CD4-positive, alpha-beta T cell treated with Interleukin-17A for 1 hour (primary cell): ENCODE results near the gene NKTR.
"Not testable (repeated sequence)": the region's sequence is repeated elsewhere in the genome, so short reads cannot be mapped to it uniquely, and the experiment has no call there.

Source experiments
- DNase-seq: peaks from one replicate; pipeline ENCODE4 v3.0.0-alpha.2; 2020

NKTR gene

GRCh38 chr3:42597098-42597497, 3.4 kb upstream of the NKTR start:
- not testable (repeated sequence) for DNase-seq

GRCh38 chr3:42600958-42601675, 631 bp downstream of the NKTR start:
- DNase-seq = peak; percentile 60

- peak; percentile 51 for DNase-seq
Observed at GRCh38 chr3:42601896-42602581, 1.6 kb downstream of the NKTR start.

GRCh38 chr3:42602961-42603360, 2.5 kb downstream of the NKTR start:
- DNase-seq = no peak

- no peak for DNase-seq
Observed at GRCh38 chr3:42605546-42606173, 5.2 kb downstream of the NKTR start.

- no peak for DNase-seq
Observed at GRCh38 chr3:42608581-42608980, 8.1 kb downstream of the NKTR start.

GRCh38 chr3:42610976-42611375, 10.5 kb downstream of the NKTR start:
- peak; percentile 47 for DNase-seq

DNA sequence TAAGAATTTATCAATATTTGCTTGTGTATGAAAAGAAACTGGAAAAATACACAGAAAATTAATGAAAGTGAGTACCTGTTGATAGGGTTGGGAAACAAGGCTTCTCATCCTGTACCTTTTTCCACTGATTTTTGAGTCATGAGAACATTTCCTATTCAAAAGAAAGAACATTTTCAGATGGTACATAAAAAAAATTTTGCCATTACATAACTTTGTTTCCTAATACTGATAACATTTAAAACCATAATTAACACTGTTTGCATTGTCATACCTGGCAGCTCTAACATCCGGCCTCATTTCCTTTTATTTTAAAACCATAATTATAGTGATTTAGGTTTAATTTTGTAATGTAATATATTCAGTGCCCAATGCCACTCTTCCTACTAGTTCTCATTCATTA, 11.7 kb downstream of the NKTR start:
- peak; percentile 21 for DNase-seq

DNA sequence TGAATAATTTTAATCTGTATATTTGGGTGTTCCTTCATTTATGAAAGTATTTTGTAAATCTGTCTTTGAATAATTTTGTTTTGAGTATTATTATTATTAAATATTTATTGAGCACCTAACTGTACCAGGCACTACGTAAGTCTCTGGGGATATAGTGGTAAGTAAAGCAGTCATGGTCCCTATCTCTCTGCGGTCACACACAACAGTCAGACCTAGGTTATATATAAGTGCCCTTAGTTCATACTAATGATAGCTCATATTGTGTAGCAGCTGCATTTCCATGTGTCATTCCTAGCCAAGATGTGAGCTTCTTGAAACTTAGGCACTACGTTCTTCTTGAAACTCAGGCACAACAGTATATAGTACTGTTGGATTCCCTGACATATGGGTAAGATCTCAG, 12.4 kb downstream of the NKTR start:
- DNase-seq = no peak

DNA sequence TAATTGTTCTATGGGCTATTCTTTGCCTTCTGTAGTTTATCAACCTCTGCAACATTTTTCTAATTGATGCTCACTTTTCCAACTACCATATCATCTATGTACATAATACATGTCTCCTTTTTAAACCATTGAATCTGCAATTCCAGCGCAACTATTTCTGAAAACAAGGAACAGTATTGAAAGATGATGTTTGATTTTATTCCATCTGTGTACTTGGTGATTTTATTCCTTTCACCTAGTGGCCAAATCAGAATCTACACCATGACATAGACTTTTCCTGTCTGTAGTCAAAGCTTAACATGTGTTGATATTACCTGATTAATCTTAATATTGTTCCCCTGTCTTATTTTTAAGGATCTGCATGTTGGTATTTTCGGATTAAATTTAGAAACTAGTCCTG, 13.0 kb downstream of the NKTR start:
- peak; percentile 39 for DNase-seq

GRCh38 chr3:42631620-42632019, 31.1 kb downstream of the NKTR start:
- DNase-seq = no peak

GRCh38 chr3:42632146-42632545, 31.7 kb downstream of the NKTR start:
- no peak for DNase-seq

GRCh38 chr3:42633544-42633943, 33.1 kb downstream of the NKTR start:
- DNase-seq = no peak

DNA sequence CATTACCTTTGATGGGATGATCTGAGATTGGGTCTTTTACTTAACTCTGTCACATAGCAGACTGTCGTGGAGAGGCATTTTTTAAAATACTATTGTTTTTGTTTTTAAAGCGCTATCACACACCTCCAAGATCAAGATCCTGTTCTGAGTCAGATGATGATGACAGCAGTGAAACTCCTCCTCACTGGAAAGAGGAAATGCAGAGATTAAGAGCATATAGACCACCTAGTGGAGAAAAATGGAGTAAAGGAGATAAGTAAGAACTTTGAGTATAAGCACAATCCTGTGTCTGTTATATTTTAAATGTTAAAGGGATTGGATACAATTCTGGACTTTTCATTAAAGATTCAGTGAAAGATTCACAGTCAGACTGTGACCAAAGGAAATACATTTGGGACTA, 34.6 kb downstream of the NKTR start:
- peak; percentile 39 for DNase-seq

DNA sequence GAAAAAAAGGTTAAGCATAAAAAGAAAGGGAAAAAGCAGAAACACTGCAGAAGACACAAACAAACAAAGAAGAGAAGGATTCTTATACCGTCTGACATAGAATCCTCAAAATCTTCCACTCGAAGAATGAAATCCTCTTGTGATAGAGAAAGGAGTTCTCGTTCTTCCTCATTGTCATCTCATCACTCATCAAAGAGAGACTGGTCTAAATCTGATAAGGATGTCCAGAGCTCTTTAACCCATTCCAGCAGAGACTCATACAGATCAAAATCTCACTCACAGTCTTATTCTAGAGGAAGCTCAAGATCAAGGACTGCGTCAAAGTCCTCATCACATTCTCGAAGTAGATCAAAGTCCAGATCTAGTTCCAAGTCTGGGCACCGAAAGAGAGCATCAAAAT, 36.5 kb downstream of the NKTR start:
- DNase-seq = no peak

DNA sequence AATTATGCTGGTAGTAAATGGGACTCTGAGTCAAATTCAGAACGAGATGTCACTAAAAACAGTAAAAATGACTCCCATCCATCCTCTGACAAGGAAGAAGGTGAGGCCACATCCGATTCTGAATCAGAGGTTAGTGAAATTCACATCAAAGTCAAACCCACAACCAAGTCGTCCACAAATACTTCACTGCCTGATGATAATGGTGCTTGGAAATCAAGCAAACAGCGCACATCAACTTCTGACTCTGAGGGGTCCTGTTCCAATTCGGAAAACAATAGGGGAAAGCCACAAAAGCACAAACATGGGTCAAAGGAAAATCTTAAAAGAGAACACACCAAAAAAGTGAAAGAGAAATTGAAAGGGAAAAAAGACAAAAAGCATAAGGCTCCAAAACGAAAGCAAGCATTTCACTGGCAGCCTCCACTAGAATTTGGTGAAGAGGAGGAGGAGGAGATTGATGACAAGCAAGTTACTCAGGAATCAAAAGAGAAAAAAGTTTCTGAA, 37.9 kb downstream of the NKTR start:
- DNase-seq = peak; percentile 71

GRCh38 chr3:42639192-42639591, 38.7 kb downstream of the NKTR start:
- peak; percentile 26 for DNase-seq

- DNase-seq = no peak
Observed at GRCh38 chr3:42640129-42640528, 39.6 kb downstream of the NKTR start.

- DNase-seq = no peak
Observed at GRCh38 chr3:42640771-42641370, 40.4 kb downstream of the NKTR start.

- DNase-seq = no peak
Observed at GRCh38 chr3:42647821-42648459, 47.5 kb downstream of the NKTR start.

DNA sequence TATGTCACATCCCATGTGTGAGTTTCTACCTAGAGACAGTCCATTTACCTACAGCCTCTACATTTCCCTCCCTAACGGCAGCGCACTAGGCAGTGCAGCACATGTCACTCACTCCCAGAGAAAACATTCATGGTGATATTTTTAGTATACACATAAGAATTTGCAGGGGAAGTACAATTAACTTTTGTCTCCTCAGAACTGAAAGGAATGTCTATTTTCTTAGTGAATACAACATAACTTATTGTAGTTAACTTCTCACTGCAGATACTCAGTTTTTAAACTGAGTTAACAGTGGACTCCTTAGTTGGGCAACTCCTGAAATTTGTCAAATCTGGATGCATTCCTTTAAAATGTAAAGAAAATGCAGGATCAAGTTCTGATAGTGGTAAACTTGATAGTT, 48.5 kb downstream of the NKTR start:
- no peak for DNase-seq

DNA sequence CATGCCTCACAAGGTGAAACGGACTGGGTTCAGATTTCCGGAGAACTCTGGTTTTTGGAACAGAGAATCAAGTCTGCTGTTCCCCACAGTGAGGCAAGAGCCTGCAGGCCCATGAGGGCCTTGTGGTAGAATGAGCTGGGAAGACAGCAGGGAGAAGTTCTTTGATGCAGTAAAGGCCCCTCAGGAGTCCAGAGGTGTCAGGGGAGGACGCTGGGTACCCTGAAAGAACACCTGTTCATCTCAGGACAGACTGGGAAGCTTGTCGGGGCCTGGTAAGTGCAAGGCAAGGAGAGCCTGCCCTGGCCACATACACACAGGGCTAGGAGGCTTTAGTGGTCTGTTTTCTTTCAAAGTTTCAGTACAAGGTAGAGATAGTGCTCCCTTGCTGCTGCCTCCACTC, 49.3 kb downstream of the NKTR start:
- no peak for DNase-seq
